HEK293 (cell line): Measurements from ENCODE around the gene RNF223.

ENCODE experiments used
- CTCF ChIA-PET: fragments of 350-600 bp; formaldehyde crosslinking; extraction: SDS; loops from one replicate; lab custom pipeline; 2021; ENCODE audit warnings: antibody characterized with exemption; lab: Yijun Ruan, JAX
- POLR2A ChIA-PET: fragments of 300-600 bp; formaldehyde crosslinking; extraction: SDS; loops from one replicate; lab custom pipeline; 2020; ENCODE audit warnings: antibody characterized with exemption, inconsistent platforms; lab: Yijun Ruan, JAX
- H3K27ac ChIP-seq: fragments of 200-500 bp; sonication (Bioruptor generic); 2 replicates; pipeline ENCODE4 v1.5.1; 2014; ENCODE audit warnings: low read depth, low read length, control low read depth, inconsistent platforms; ENCODE audit errors: extremely low read depth
- H3K36me3 ChIP-seq, 2 experiments: fragments of 200-500 bp in 1 of 2; sonication (Bioruptor generic) in 1 of 2; 1 replicate in 1 of 2; 2 replicates in 1 of 2; pipeline ENCODE4 v1.5.1; 2014 to 2017; ENCODE audit warnings: inconsistent platforms in 2 of 2, low read length in 2 of 2; ENCODE audit not compliant: control insufficient read depth in 2 of 2, insufficient read depth in 1 of 2
- H3K4me1 ChIP-seq: fragments of 200-500 bp; sonication (Bioruptor generic); 2 replicates; pipeline ENCODE4 v1.5.1; 2014; ENCODE audit warnings: mild to moderate bottlenecking, low read length, inconsistent platforms; ENCODE audit not compliant: control insufficient read depth, insufficient read depth
- H3K4me3 ChIP-seq: 2 replicates; pipeline ENCODE4 v1.5.1; 2011; ENCODE audit warnings: low read depth, mild to moderate bottlenecking, control low read depth, low read length, moderate library complexity
- H3K9me3 ChIP-seq: fragments of 200-500 bp; sonication (Bioruptor generic); 2 replicates; pipeline ENCODE4 v1.5.1; 2014; ENCODE audit warnings: low read depth, low read length, inconsistent platforms; ENCODE audit not compliant: control insufficient read depth, insufficient read depth
- BCL11B ChIP-seq: fragments of 450-650 bp; formaldehyde crosslinking; IDR thresholded peaks from 2 replicates; pipeline ENCODE4 v1.5.1; 2016; ENCODE audit warnings: low read depth, missing biosample characterization, missing genetic modification characterization
- MYNN ChIP-seq: fragments of 450-650 bp; formaldehyde crosslinking; IDR thresholded peaks from 2 replicates; pipeline ENCODE4 v1.5.1; 2016; ENCODE audit warnings: missing biosample characterization, missing genetic modification characterization, borderline replicate concordance
- PATZ1 ChIP-seq: fragments of 450-650 bp; formaldehyde crosslinking; IDR thresholded peaks from 2 replicates; pipeline ENCODE4 v1.5.1; 2016; ENCODE audit warnings: missing biosample characterization, missing genetic modification characterization
- REPIN1 ChIP-seq: fragments of 450-650 bp; formaldehyde crosslinking; IDR thresholded peaks from 2 replicates; pipeline ENCODE4 v1.5.1; 2017; ENCODE audit warnings: missing biosample characterization, missing genetic modification characterization, low read depth
- SETDB1 ChIP-seq: IDR thresholded peaks from one replicate; pipeline ENCODE4 v1.6.1; 2017; ENCODE audit warnings: mild to moderate bottlenecking, low read length, moderate library complexity, mixed read lengths; ENCODE audit not compliant: insufficient read length
- SP2 ChIP-seq: fragments of 450-650 bp; formaldehyde crosslinking; IDR thresholded peaks from 2 replicates; pipeline ENCODE4 v1.5.1; 2016; ENCODE audit warnings: missing biosample characterization, missing genetic modification characterization
- ZBTB21 ChIP-seq: fragments of 450-650 bp; formaldehyde crosslinking; IDR thresholded peaks from 2 replicates; pipeline ENCODE4 v1.5.1; 2017; ENCODE audit warnings: missing biosample characterization, missing genetic modification characterization
- ZBTB7A ChIP-seq: fragments of 450-650 bp; formaldehyde crosslinking; IDR thresholded peaks from 2 replicates; pipeline ENCODE4 v1.5.1; 2016; ENCODE audit warnings: low read depth, missing biosample characterization, missing genetic modification characterization
- ZFP3 ChIP-seq: fragments of 450-650 bp; formaldehyde crosslinking; IDR thresholded peaks from 2 replicates; pipeline ENCODE4 v1.5.1; 2016; ENCODE audit warnings: low read depth, missing biosample characterization, missing genetic modification characterization
- ZNF112 ChIP-seq: fragments of 450-650 bp; formaldehyde crosslinking; IDR thresholded peaks from 2 replicates; pipeline ENCODE4 v1.5.0; 2017; ENCODE audit warnings: missing biosample characterization, missing genetic modification characterization
- ZNF133 ChIP-seq: fragments of 450-650 bp; formaldehyde crosslinking; IDR thresholded peaks from 2 replicates; pipeline ENCODE4 v1.5.1; 2016; ENCODE audit warnings: missing biosample characterization, missing genetic modification characterization
- ZNF155 ChIP-seq: fragments of 450-650 bp; formaldehyde crosslinking; IDR thresholded peaks from 2 replicates; pipeline ENCODE4 v1.5.1; 2016; ENCODE audit warnings: missing biosample characterization, missing genetic modification characterization
- ZNF280C ChIP-seq: fragments of 450-650 bp; formaldehyde crosslinking; IDR thresholded peaks from 2 replicates; pipeline ENCODE4 v1.5.1; 2016; ENCODE audit warnings: missing biosample characterization, missing genetic modification characterization
- ZNF423 ChIP-seq: fragments of 450-650 bp; formaldehyde crosslinking; IDR thresholded peaks from 2 replicates; pipeline ENCODE4 v1.5.1; 2016; ENCODE audit warnings: missing biosample characterization, missing genetic modification characterization
- ZNF473 ChIP-seq: fragments of 450-650 bp; formaldehyde crosslinking; IDR thresholded peaks from 2 replicates; pipeline ENCODE4 v1.5.1; 2017; ENCODE audit warnings: missing biosample characterization, missing genetic modification characterization
- ZNF488 ChIP-seq: fragments of 450-650 bp; formaldehyde crosslinking; IDR thresholded peaks from 2 replicates; pipeline ENCODE4 v1.5.1; 2016; ENCODE audit warnings: missing biosample characterization, missing genetic modification characterization
- ZNF501 ChIP-seq: fragments of 450-650 bp; formaldehyde crosslinking; IDR thresholded peaks from 2 replicates; pipeline ENCODE4 v1.5.1; 2016; ENCODE audit warnings: missing biosample characterization, missing genetic modification characterization
- ZNF560 ChIP-seq: fragments of 450-650 bp; formaldehyde crosslinking; IDR thresholded peaks from 2 replicates; pipeline ENCODE4 v1.5.1; 2017; ENCODE audit warnings: missing biosample characterization, missing genetic modification characterization, borderline replicate concordance
- ZNF600 ChIP-seq: fragments of 450-650 bp; formaldehyde crosslinking; IDR thresholded peaks from 2 replicates; pipeline ENCODE4 v1.5.1; 2016; ENCODE audit warnings: missing biosample characterization, missing genetic modification characterization
- ZNF610 ChIP-seq: fragments of 450-650 bp; formaldehyde crosslinking; IDR thresholded peaks from 2 replicates; pipeline ENCODE4 v1.5.1; 2016; ENCODE audit warnings: missing biosample characterization, missing genetic modification characterization, borderline replicate concordance
- ZNF837 ChIP-seq: fragments of 450-650 bp; formaldehyde crosslinking; IDR thresholded peaks from 2 replicates; pipeline ENCODE4 v1.5.1; 2016; ENCODE audit warnings: missing biosample characterization, missing genetic modification characterization
- TF ChIP-seq, protein P1 (sequence below): fragments of 450-650 bp; formaldehyde crosslinking; IDR thresholded peaks from 2 replicates; pipeline ENCODE4 v1.5.1; 2016; ENCODE audit warnings: missing biosample characterization, missing genetic modification characterization

Gene RNF223

DNA sequence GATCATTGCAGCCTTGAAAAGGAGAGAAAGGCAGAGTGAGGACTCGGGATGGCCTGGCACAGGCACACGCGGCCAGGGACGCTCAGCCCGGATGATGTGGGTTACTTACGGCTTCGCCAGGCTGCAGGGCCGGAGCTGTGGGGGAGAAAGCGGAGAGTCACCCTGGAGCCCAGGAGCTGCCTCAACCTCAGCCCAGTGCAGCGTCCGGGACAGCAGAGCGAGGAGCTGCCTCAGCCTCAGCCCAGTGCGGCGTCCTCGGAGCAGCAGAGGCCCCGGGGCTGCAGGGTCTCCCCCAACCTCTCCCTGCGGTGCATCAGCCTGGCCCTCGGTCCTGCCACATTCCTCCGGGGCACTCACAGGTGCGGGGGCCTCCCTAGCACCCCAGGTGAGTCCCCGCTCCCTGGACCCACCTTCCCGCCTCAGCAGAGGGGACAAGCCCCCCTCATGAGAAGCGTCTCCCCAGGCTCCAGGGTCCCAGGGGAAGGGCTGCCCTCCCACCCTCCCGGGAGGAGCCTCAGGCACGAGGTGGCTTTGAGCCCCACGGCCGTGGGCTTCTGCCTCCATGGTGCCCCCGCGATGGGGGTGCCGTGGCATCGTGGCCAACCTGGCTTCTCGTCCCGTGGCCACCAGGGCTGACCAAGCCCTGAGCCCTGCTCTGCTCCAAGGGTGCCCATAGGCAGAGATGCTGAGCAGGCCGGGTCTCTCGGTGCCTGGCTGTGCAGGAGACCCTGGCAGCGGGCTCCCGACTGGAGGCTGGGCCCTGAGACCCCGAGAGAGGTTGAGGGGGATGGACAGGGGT lies 10.5 kb upstream of the RNF223 start:
- H3K36me3 ChIP-seq: peaks cover 0 to 5% of the 10 kb centered on the region in 2 experiments; a peak in 1 of 3 replicates
- CTCF ChIA-PET: no interaction called here
- no peak for TF ChIP-seq SETDB1
- TF ChIP-seq PATZ1 (tag by site-specific recombination): 0 out of 2 replicates have a peak, but pooled peaks have one; percentile 11
- TF ChIP-seq ZNF600 (tag by site-specific recombination): peak; percentile 45; the same call in 1 of the 2 replicates
- 0 out of 2 replicates have a peak, but pooled peaks have one; percentile 44 for TF ChIP-seq ZBTB7A
- TF ChIP-seq, all 188 proteins: peak for 3
- no peaks in the 10 kb centered on the region for H3K9me3 ChIP-seq
- no peak overlapping the region for H3K4me3 ChIP-seq
- H3K27ac ChIP-seq: no peak overlapping the region
- peaks cover 1% of the 10 kb centered on the region; the same call in 1 of the 2 replicates for H3K4me1 ChIP-seq
- POLR2A ChIA-PET: no interaction called here

DNA sequence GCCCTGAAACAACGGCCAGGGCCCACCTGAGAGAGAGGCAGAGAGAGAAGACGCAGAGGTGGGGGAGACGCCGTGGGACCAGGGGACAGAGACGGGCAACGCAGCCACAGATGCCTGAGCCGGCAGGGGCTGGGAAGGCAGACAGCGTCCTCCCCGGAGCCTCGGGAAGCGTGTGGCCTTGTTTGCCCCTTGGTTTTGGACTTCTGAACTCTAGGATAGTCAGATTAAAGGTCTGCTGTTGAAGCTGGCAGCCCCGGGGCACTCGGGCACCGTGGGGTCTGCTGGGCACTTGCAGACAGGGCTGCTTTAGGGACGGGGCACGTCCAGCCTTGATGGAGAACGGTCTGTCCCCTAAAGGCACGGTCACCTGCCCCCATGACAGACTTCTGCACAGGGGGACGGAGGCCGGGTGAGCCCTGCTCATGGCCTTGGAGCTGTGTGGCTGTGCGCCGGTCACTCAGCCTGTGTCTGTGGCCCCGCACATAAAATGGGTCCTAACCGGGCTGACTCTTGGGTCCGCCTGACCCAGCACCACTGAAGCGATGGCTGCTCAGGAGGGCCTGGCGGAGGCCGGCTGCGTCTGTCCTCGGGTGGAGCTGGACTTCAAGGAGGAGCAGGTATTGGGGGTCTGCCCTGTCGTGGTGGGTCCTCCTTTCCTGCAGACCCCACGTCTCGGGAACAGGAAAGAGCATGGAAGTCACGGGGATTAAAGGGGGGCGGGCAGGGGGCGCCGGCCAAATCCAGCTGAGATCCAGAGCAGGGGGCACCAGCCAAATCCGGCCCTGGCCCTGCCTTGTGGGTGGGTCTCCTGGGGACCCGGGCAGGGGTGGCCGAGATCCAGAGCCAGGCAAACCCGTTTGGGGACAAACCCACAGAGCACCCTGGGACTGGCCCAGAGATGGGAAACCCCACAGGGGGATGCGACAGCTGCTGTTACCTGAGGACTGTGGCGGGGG lies 9.6 kb upstream of the RNF223 start:
- POLR2A ChIA-PET: no interaction called here
- CTCF ChIA-PET: interaction anchor here (0.6 kb wide), 2 partner anchors 11 to 56 kb away, joined by 3 read pairs; no protein-coding TSS in a partner anchor
- no peak overlapping the region for H3K4me3 ChIP-seq
- no peak for TF ChIP-seq ZNF837 (tag by site-specific recombination)
- TF ChIP-seq MYNN (tag by site-specific recombination): no peak
- no peak for TF ChIP-seq ZNF133 (tag by site-specific recombination)
- TF ChIP-seq ZNF280C (tag by site-specific recombination): no peak
- TF ChIP-seq ZNF423 (tag by site-specific recombination): no peak
- no peak for TF ChIP-seq ZNF610 (tag by site-specific recombination)
- TF ChIP-seq, protein P1, sequence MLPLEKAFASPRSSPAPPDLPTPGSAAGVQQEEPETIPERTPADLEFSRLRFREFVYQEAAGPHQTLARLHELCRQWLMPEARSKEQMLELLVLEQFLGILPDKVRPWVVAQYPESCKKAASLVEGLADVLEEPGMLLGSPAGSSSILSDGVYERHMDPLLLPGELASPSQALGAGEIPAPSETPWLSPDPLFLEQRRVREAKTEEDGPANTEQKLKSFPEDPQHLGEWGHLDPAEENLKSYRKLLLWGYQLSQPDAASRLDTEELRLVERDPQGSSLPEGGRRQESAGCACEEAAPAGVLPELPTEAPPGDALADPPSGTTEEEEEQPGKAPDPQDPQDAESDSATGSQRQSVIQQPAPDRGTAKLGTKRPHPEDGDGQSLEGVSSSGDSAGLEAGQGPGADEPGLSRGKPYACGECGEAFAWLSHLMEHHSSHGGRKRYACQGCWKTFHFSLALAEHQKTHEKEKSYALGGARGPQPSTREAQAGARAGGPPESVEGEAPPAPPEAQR: no peak
- TF ChIP-seq ZNF501: no peak
- TF ChIP-seq ZNF112: no peak
- no peak for TF ChIP-seq ZFP3
- no peak for TF ChIP-seq REPIN1
- no peak for TF ChIP-seq BCL11B (tag by site-specific recombination)
- no peak for TF ChIP-seq ZNF560 (tag by site-specific recombination)
- TF ChIP-seq SP2 (tag by site-specific recombination): no peak; the same call in 1 of the 2 replicates
- no peak for TF ChIP-seq ZNF473 (tag by site-specific recombination)
- no peak for TF ChIP-seq ZBTB21 (tag by site-specific recombination)
- no peak for TF ChIP-seq ZNF155
- no peak for TF ChIP-seq ZNF488
- TF ChIP-seq, all 188 proteins: peak for 0
- Histone ChIP-seq H3K4me1 (peaks cover 3% of the 10 kb centered on the region; the same call in 1 of the 2 replicates), H3K27ac (no peak overlapping the region), H3K9me3 (no peaks in the 10 kb centered on the region), H3K36me3 (peaks cover 0 to 5% of the 10 kb centered on the region in 2 experiments; a peak in 1 of 3 replicates)
